Upper lobe of right lung (tissue), 1 donor: ENCODE data around the gene ADGRL1. TPM values are rescaled to one million over a fixed set of nuclear protein-coding genes. Genes with fewer than 3 reads are reported as not detected.

Source experiments
- ATAC-seq: fragments of 200-7000 bp; cut with Tn5 transposase; one replicate; pipeline ENCODE4 v1.9.1; 2020; ENCODE audit warnings: mild to moderate bottlenecking, moderate library complexity
- DNase-seq: peaks from one replicate; pipeline ENCODE4 v3.0.0-alpha.2; 2020
- H3K27ac ChIP-seq: fragments of 200-600 bp; one replicate; pipeline ENCODE4 v1.8.0; 2022
- H3K27me3 ChIP-seq: fragments of 200-600 bp; one replicate; pipeline ENCODE4 v1.8.0; 2022; ENCODE audit warnings: mild to moderate bottlenecking
- H3K36me3 ChIP-seq: fragments of 200-600 bp; one replicate; pipeline ENCODE4 v1.8.0; 2022
- H3K4me1 ChIP-seq: fragments of 200-600 bp; one replicate; pipeline ENCODE4 v1.8.0; 2022
- H3K4me3 ChIP-seq: fragments of 200-600 bp; one replicate; pipeline ENCODE4 v1.8.0; 2022; ENCODE audit warnings: mild to moderate bottlenecking
- H3K9me3 ChIP-seq: fragments of 200-600 bp; one replicate; pipeline ENCODE4 v1.8.0; 2022
- CTCF ChIP-seq: fragments of 200-600 bp; IDR thresholded peaks from one replicate; pipeline ENCODE4 v1.8.0; 2022; ENCODE audit warnings: antibody characterized with exemption
- intact Hi-C: fragments of 100-400 bp; cut with DNase I; formaldehyde crosslinking; loops from one replicate; pipeline ENCODE4 v1.11.0; 2022
- total RNA-seq: library from RNA; stranded (reverse); fragmentation: NEBNext Ultra II Directional; extraction: Animal tissue kit (Norgen Biotek cat#: 25700); gene quantifications from one replicate; pipeline ENCODE4 v1.2.1, GENCODE V29; 2021
- donor health status: DM: no; HTN: yes; CAD: no; lungs with severe emphysema.

Gene ADGRL1
- total RNA-seq, 1 donor from 2014 or later: 26.3 TPM

- Histone ChIP-seq H3K4me1 (peaks cover 38% of the 10 kb centered on the region), H3K4me3 (no peak overlapping the region), H3K27ac (no peak overlapping the region), H3K27me3 (no peaks in the 10 kb centered on the region), H3K36me3 (peaks cover 3% of the 10 kb centered on the region), H3K9me3 (no peaks in the 10 kb centered on the region)
- intact Hi-C loops: no loop called here
- ATAC-seq (no peak), DNase-seq (no peak)
- no peak for TF ChIP-seq CTCF
Observed at GRCh38 chr19:14111486-14111885, 94.5 kb downstream of the ADGRL1 start.

DNA sequence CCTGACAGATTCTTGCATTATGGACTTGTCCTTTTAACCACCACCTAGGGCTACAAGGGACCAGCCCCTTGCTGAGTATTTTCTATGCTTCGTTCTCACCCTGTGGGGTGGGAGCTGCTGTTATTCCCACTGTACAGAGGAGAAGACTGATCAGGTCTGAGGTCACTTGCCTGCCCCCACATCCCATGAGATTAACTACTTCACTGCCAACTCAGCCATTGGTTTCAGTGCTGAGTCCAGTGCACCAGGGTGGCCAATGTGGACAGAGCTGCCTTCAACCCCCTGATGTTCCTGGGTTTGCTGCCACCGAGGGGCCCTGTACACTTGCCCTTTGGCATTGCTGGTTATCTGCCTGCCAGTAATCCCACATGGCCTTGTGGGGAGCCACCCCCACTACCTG is 95.3 kb downstream of the ADGRL1 start:
- DNase-seq (no peak), ATAC-seq (no peak)
- Histone ChIP-seq H3K4me1 (peaks cover 29% of the 10 kb centered on the region), H3K9me3 (no peaks in the 10 kb centered on the region), H3K4me3 (no peak overlapping the region), H3K27me3 (no peaks in the 10 kb centered on the region), H3K27ac (no peak overlapping the region), H3K36me3 (peaks cover 11% of the 10 kb centered on the region)
- intact Hi-C loops: no loop called here
- no peak for TF ChIP-seq CTCF

- peaks cover 7% of the 10 kb centered on the region for H3K4me1 ChIP-seq
- H3K27me3 ChIP-seq: no peaks in the 10 kb centered on the region
- no peak overlapping the region for H3K4me3 ChIP-seq
- peaks cover 31% of the 10 kb centered on the region for H3K36me3 ChIP-seq
- H3K27ac ChIP-seq: no peak overlapping the region
- H3K9me3 ChIP-seq: no peaks in the 10 kb centered on the region
- no peak for TF ChIP-seq CTCF
- DNase-seq: no peak
- intact Hi-C loops: no loop called here
- no peak for ATAC-seq
Observed at GRCh38 chr19:14107581-14108461, 98.1 kb downstream of the ADGRL1 start.

- Histone ChIP-seq H3K36me3 (peaks cover 41% of the 10 kb centered on the region), H3K27ac (no peak overlapping the region), H3K27me3 (no peaks in the 10 kb centered on the region), H3K9me3 (no peaks in the 10 kb centered on the region), H3K4me1 (no peaks in the 10 kb centered on the region), H3K4me3 (no peak overlapping the region)
- ATAC-seq: no peak
- no peak for DNase-seq
- intact Hi-C loops: no loop called here
- no peak for TF ChIP-seq CTCF
Observed at GRCh38 chr19:14106840-14107239, 99.1 kb downstream of the ADGRL1 start.

GRCh38 chr19:14105680-14106079 is 100.3 kb downstream of the ADGRL1 start:
- Histone ChIP-seq H3K4me1 (no peaks in the 10 kb centered on the region), H3K27me3 (no peaks in the 10 kb centered on the region), H3K27ac (no peak overlapping the region), H3K4me3 (no peak overlapping the region), H3K9me3 (no peaks in the 10 kb centered on the region), H3K36me3 (peaks cover 52% of the 10 kb centered on the region)
- ATAC-seq (no peak), DNase-seq (no peak)
- TF ChIP-seq CTCF: no peak
- intact Hi-C loops: no loop called here
